GM19395 (cell line): ENCODE measurements around the gene UMPS.
"Not testable (repeated sequence)": the region's sequence is repeated elsewhere in the genome, so short reads cannot be mapped to it uniquely, and the experiment has no call there.

ENCODE experiments used
- ATAC-seq: cut with Tn5 transposase; IDR thresholded peaks from one replicate; pipeline ENCODE4 v1.9.1; 2021; ENCODE audit warnings: mild to moderate bottlenecking, moderate library complexity; ENCODE audit not compliant: unreplicated experiment

Gene UMPS

GRCh38 chr3:124705552-124705951 is 24.7 kb upstream of the UMPS start:
- no peak for ATAC-seq

- not testable (repeated sequence) for ATAC-seq
Measured at GRCh38 chr3:124707223-124707622, 23.0 kb upstream of the UMPS start.

GRCh38 chr3:124707656-124708062 is 22.6 kb upstream of the UMPS start:
- no peak for ATAC-seq

GRCh38 chr3:124714223-124714853 is 15.9 kb upstream of the UMPS start:
- no peak for ATAC-seq

GRCh38 chr3:124722589-124722988 is 7.7 kb upstream of the UMPS start:
- no peak for ATAC-seq

GRCh38 chr3:124730941-124731297 is 667 bp downstream of the UMPS start:
- ATAC-seq: no peak

GRCh38 chr3:124731760-124732159 is 1.5 kb downstream of the UMPS start:
- ATAC-seq: no peak

GRCh38 chr3:124741027-124741426 is 10.8 kb downstream of the UMPS start:
- no peak for ATAC-seq

GRCh38 chr3:124745756-124746155 is 15.5 kb downstream of the UMPS start:
- no peak for ATAC-seq

GRCh38 chr3:124747111-124747981 is 17.1 kb downstream of the UMPS start:
- no peak for ATAC-seq

GRCh38 chr3:124748560-124749198 is 18.4 kb downstream of the UMPS start:
- ATAC-seq: no peak

- not testable (repeated sequence) for ATAC-seq
Measured at GRCh38 chr3:124749877-124750276, 19.6 kb downstream of the UMPS start.

- no peak for ATAC-seq
Measured at GRCh38 chr3:124751501-124751900, 21.2 kb downstream of the UMPS start.

GRCh38 chr3:124752051-124752450 is 21.8 kb downstream of the UMPS start:
- ATAC-seq: no peak

- not testable (repeated sequence) for ATAC-seq
Measured at GRCh38 chr3:124757926-124758325, 27.7 kb downstream of the UMPS start.

GRCh38 chr3:124758851-124759635 is 28.8 kb downstream of the UMPS start:
- ATAC-seq: no peak

GRCh38 chr3:124759666-124760401 is 29.6 kb downstream of the UMPS start:
- no peak for ATAC-seq

GRCh38 chr3:124760601-124761000 is 30.3 kb downstream of the UMPS start:
- ATAC-seq: no peak

GRCh38 chr3:124761250-124761796 is 31.1 kb downstream of the UMPS start:
- peak; percentile 50 for ATAC-seq
